A673 (cell line): ENCODE measurements around the gene MEGF6. TPM values are rescaled to one million over a fixed set of nuclear protein-coding genes. Genes with fewer than 3 reads are reported as not detected.

Experiments used
- BruUV-seq: library from RNA; stranded (reverse); fragments of 400-500 nt; replicated peaks from 2 replicates; lab custom pipeline; 2021; lab: Mats Ljungman, UMichigan
- CTCF ChIA-PET: fragments of 300-600 bp; sonication (Branson Sonifier 250); formaldehyde crosslinking; loops from one replicate; lab custom pipeline; 2022; ENCODE audit warnings: antibody characterized with exemption; lab: Charles Lee
- POLR2A ChIA-PET: fragments of 300-600 bp; sonication (Branson Sonifier 250); formaldehyde crosslinking; loops from one replicate; lab custom pipeline; 2022; ENCODE audit warnings: antibody characterized with exemption; ENCODE audit not compliant: low non-redundant PET; lab: Charles Lee
- DNase-seq: peaks from one replicate; pipeline ENCODE4 v3.0.0-alpha.2; 2015; ENCODE audit warnings: low spot score
- H3K27ac ChIP-seq: fragments of 200-600 bp; sonication (generic); 2 replicates; pipeline ENCODE4 v1.5.1; 2016; ENCODE audit warnings: mixed run types, low read depth, mild to moderate bottlenecking, mixed read lengths, antibody characterized with exemption, low read length; ENCODE audit not compliant: poor library complexity, severe bottlenecking
- H3K27me3 ChIP-seq: fragments of 200-600 bp; sonication (generic); replicated peaks from 2 replicates; pipeline ENCODE4 v1.6.1; 2017; ENCODE audit warnings: mixed run types, low read depth, mild to moderate bottlenecking, mixed read lengths, antibody characterized with exemption, low read length; ENCODE audit not compliant: insufficient read depth, poor library complexity
- H3K36me3 ChIP-seq: fragments of 200-600 bp; sonication (generic); 2 replicates; pipeline ENCODE4 v1.6.1; 2016; ENCODE audit warnings: mixed run types, mild to moderate bottlenecking, mixed read lengths, antibody characterized with exemption, low read length; ENCODE audit not compliant: insufficient read depth, poor library complexity, severe bottlenecking
- H3K4me1 ChIP-seq: fragments of 200-600 bp; sonication (generic); 2 replicates; pipeline ENCODE4 v1.6.1; 2017; ENCODE audit warnings: mixed run types, mild to moderate bottlenecking, mixed read lengths, antibody characterized with exemption, low read length; ENCODE audit not compliant: insufficient read depth, poor library complexity, severe bottlenecking
- H3K4me3 ChIP-seq: fragments of 200-600 bp; sonication (generic); 2 replicates; pipeline ENCODE4 v1.5.1; 2016; ENCODE audit warnings: low read depth, mixed run types, mild to moderate bottlenecking, mixed read lengths, low read length; ENCODE audit not compliant: poor library complexity, severe bottlenecking
- H3K9me3 ChIP-seq: fragments of 200-600 bp; sonication (generic); 2 replicates; pipeline ENCODE4 v1.6.1; 2016; ENCODE audit warnings: mixed run types, low read depth, mild to moderate bottlenecking, mixed read lengths, antibody characterized with exemption, low read length; ENCODE audit not compliant: poor library complexity, severe bottlenecking
- CTCF ChIP-seq: fragments of 300-800, 200-600 bp; sonication (generic); conservative IDR thresholded peaks from 2 replicates; pipeline ENCODE4 v1.5.1; 2017; ENCODE audit warnings: low read depth, mild to moderate bottlenecking, antibody characterized with exemption, low read length, moderate library complexity, mixed read lengths
- EZH2 ChIP-seq: fragments of 200-600 bp; sonication (generic); IDR thresholded peaks from 2 replicates; pipeline ENCODE4 v1.6.1; 2017; ENCODE audit warnings: borderline replicate concordance, low read depth, mild to moderate bottlenecking, mixed read lengths, antibody characterized with exemption, low read length; ENCODE audit not compliant: poor library complexity, severe bottlenecking
- intact Hi-C: fragments of 100-400 bp; cut with micrococcal nuclease; formaldehyde crosslinking; loops from one replicate; pipeline ENCODE4 v1.10.0; 2022; ENCODE audit not compliant: unreplicated experiment
- total RNA-seq: library from RNA; stranded (reverse); gene quantifications from 2 replicates; pipeline ENCODE4 v1.2.3, GENCODE V29; 2021

MEGF6 gene
- total RNA-seq, 1 experiment from 2014 or later: 2.8 TPM

- POLR2A ChIA-PET: no interaction called here
Measured at GRCh38 chr1:3450983-3451382, 160.3 kb downstream of the MEGF6 start.

GRCh38 chr1:3450202-3450863, 161.0 kb downstream of the MEGF6 start:
- CTCF ChIA-PET: no interaction called here
- TF ChIP-seq CTCF: no peak
- no peak for TF ChIP-seq EZH2
- Histone ChIP-seq H3K4me1 (peaks cover 16% of the 10 kb centered on the region), H3K4me3 (no peak overlapping the region), H3K27ac (no peak overlapping the region), H3K27me3 (peaks cover 11% of the 10 kb centered on the region), H3K9me3 (no peaks in the 10 kb centered on the region), H3K36me3 (no peaks in the 10 kb centered on the region)
- no TSS peak for BruUV-seq
- intact Hi-C loops: loop anchor here (5.0 kb wide), 1 partner anchor 272 kb away; no protein-coding TSS in a partner anchor
- no peak for DNase-seq
- POLR2A ChIA-PET: no interaction called here

More at GRCh38 chr1:3450983-3451382, 160.3 kb downstream of the MEGF6 start:
- BruUV-seq: no TSS peak
- no peaks in the 10 kb centered on the region for H3K36me3 ChIP-seq
- DNase-seq: no peak
- TF ChIP-seq EZH2: no peak
- H3K27ac ChIP-seq: no peak overlapping the region
- H3K4me1 ChIP-seq: peaks cover 17% of the 10 kb centered on the region
- no peaks in the 10 kb centered on the region for H3K9me3 ChIP-seq
- intact Hi-C loops: loop anchor here (5.0 kb wide), 1 partner anchor 271 kb away; no protein-coding TSS in a partner anchor
- CTCF ChIA-PET: no interaction called here
- no peak overlapping the region for H3K4me3 ChIP-seq
- H3K27me3 ChIP-seq: peaks cover 11% of the 10 kb centered on the region

- BruUV-seq: no TSS peak
- Histone ChIP-seq H3K36me3 (no peaks in the 10 kb centered on the region), H3K9me3 (no peaks in the 10 kb centered on the region), H3K27me3 (peaks cover 40% of the 10 kb centered on the region), H3K4me1 (no peaks in the 10 kb centered on the region), H3K4me3 (no peak overlapping the region), H3K27ac (no peak overlapping the region)
- intact Hi-C loops: no loop called here
- TF ChIP-seq EZH2 (no peak), CTCF (no peak)
- DNase-seq: no peak
- ChIA-PET POLR2A (no interaction called here), CTCF (interaction anchor here (0.5 to 1.3 kb wide), 2 partner anchors 8 to 20 kb away, joined by 3 to 12 read pairs; no protein-coding TSS in a partner anchor)
Measured at GRCh38 chr1:3444736-3445135, 166.6 kb downstream of the MEGF6 start.
